Measurements from ENCODE around the gene SCN1A. TPM values are rescaled to one million over a fixed set of nuclear protein-coding genes. Genes with fewer than 3 reads are reported as not detected.

Gene SCN1A
- polyA plus RNA-seq, 1 experiment = 0.28 TPM

DNA sequence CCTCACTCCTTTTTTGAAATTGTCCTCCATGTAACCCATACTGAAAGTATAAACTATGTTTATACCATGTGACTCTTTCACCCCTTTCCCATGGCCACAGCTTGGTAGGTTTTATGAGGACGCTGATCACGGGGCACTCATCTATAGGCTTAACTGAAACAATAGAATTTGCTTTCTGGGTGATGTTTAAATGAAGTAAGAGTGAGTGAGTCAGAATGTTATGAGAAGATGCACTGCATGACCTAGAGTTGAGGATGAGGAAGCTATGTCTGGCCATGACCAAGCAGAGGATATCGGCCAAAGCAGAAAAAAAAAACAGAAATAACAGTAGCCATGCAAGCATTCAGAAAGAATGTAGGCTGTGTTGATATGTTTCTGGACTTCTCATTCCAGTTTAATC is 34.9 kb downstream of the SCN1A start:
- Histone ChIP-seq H3K27me3 (ENCODE audit: control insufficient read depth, insufficient read depth, low read length) (no peaks in the 10 kb centered on the region), H3K4me3 (ENCODE audit: low read depth, low read length) (no peak overlapping the region), H3K36me3 (ENCODE audit: control insufficient read depth, insufficient read depth, low read length) (no peaks in the 10 kb centered on the region)
- POLR2A ChIA-PET = no interaction called here
- DNase-seq (ENCODE audit: low read depth) = no peak
- CTCF ChIA-PET = interaction anchor here (1.0 to 1.1 kb wide), 2 partner anchors 11 to 36 kb away, joined by 4 read pairs; no protein-coding TSS in a partner anchor
- TF ChIP-seq, protein P1, sequence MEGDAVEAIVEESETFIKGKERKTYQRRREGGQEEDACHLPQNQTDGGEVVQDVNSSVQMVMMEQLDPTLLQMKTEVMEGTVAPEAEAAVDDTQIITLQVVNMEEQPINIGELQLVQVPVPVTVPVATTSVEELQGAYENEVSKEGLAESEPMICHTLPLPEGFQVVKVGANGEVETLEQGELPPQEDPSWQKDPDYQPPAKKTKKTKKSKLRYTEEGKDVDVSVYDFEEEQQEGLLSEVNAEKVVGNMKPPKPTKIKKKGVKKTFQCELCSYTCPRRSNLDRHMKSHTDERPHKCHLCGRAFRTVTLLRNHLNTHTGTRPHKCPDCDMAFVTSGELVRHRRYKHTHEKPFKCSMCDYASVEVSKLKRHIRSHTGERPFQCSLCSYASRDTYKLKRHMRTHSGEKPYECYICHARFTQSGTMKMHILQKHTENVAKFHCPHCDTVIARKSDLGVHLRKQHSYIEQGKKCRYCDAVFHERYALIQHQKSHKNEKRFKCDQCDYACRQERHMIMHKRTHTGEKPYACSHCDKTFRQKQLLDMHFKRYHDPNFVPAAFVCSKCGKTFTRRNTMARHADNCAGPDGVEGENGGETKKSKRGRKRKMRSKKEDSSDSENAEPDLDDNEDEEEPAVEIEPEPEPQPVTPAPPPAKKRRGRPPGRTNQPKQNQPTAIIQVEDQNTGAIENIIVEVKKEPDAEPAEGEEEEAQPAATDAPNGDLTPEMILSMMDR (IDR thresholded peaks at IDR 0.05; ENCODE audit: insufficient read depth, low read depth, low read length) = no peak

DNA sequence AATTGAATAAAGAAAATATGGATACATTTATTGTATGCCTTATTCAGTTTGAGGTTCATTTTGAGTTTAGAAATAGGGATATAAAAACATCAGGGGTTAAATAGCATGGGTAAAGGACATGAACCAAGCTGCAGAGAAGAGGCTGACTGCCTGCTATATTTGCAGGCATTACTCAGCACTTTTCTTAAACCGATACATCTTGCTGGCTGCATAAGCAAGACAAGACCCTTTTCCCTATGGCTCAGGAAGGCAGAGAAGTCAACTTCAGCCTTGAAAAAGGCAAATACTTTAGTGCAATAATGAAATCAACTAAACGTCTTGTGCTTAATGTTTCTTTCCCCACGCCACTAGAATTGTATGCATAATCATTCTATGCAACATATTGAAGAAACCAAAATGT is 36.4 kb downstream of the SCN1A start:
- DNase-seq (ENCODE audit: low read depth) = no peak
- Histone ChIP-seq H3K4me3 (ENCODE audit: low read depth, low read length) (no peak overlapping the region), H3K36me3 (ENCODE audit: control insufficient read depth, insufficient read depth, low read length) (no peaks in the 10 kb centered on the region), H3K27me3 (ENCODE audit: control insufficient read depth, insufficient read depth, low read length) (no peaks in the 10 kb centered on the region)
- ChIA-PET POLR2A (no interaction called here), CTCF (interaction anchor here (1.0 to 1.6 kb wide), 3 partner anchors 15 to 30 kb away, joined by 3 read pairs; no protein-coding TSS in a partner anchor)
- TF ChIP-seq, protein P1 (IDR thresholded peaks at IDR 0.05; ENCODE audit: insufficient read depth, low read depth, low read length) = no peak

DNA sequence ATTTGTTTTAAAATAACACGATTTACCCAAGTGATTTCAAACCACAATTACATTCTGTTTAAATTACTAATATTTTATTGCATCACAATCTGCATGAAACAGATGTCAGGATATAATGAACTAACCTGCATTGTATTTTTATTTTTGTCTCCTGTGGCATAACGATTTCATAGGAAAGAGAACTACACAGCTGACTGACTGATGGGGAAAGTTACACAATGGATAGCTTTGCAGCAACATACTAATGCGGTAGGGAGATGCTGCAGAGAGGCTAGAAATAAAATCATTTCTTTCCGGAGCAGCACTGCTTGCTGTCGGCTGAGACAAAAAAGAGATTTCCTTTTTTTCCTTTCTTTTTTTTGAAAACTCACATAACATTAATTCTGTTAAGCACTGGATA is 36.9 kb downstream of the SCN1A start:
- no peak for DNase-seq (ENCODE audit: low read depth)

DNA sequence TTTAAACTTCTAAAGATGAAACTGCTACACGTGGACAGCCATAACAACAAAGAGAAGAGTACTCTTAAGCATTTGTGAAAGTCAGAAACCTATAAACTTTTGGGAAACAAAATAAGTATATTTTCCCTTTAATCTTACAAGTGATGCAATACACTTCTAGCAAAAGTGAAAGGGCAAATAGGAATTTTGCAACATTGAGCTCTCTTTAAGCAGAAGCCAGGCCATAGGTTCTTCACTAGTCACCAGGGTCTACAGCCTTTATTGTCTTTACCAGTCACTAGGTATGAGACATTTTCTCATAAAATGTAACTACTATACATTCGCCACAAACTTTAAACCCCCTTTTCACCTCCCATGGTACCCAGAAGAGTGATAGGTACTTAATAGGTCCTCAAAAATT is 37.5 kb downstream of the SCN1A start:
- H3K36me3 ChIP-seq (ENCODE audit: control insufficient read depth, insufficient read depth, low read length) = no peaks in the 10 kb centered on the region
- H3K27me3 ChIP-seq (ENCODE audit: control insufficient read depth, insufficient read depth, low read length) = no peaks in the 10 kb centered on the region
- H3K4me3 ChIP-seq (ENCODE audit: low read depth, low read length) = no peak overlapping the region
- TF ChIP-seq, protein P1 (IDR thresholded peaks at IDR 0.05; ENCODE audit: insufficient read depth, low read depth, low read length) = no peak
- ChIA-PET POLR2A (no interaction called here), CTCF (interaction anchor here (1.0 to 1.6 kb wide), 2 partner anchors 25 to 29 kb away, joined by 3 read pairs; no protein-coding TSS in a partner anchor)
- no peak for DNase-seq (ENCODE audit: low read depth)

More for the DNA sequence above, 36.9 kb downstream of the SCN1A start:
- ChIA-PET POLR2A (no interaction called here), CTCF (interaction anchor here (1.0 to 1.6 kb wide), 2 partner anchors 25 to 30 kb away, joined by 3 read pairs; no protein-coding TSS in a partner anchor)
- Histone ChIP-seq H3K27me3 (ENCODE audit: control insufficient read depth, insufficient read depth, low read length) (no peaks in the 10 kb centered on the region), H3K36me3 (ENCODE audit: control insufficient read depth, insufficient read depth, low read length) (no peaks in the 10 kb centered on the region), H3K4me3 (ENCODE audit: low read depth, low read length) (no peak overlapping the region)
- TF ChIP-seq, protein P1 (IDR thresholded peaks at IDR 0.05; ENCODE audit: insufficient read depth, low read depth, low read length) = no peak

DNA sequence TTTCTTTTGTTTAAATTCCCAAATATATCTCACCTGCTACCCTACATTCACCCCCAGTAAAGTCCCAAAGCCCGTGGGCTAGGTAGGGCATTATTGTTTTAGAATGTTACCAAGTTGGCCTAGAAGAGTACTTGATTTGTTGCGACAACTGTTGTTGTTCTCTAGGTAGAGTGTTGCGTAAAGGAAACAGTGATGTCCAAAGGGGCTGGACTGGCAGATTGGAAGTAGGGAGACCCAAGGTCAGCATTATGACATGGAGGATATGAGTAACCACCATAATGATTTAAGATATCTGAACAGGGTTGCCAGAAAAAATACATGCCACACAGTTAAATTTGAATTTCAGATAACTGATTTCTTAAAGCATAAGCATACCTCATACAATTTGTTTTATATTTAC is 39.2 kb downstream of the SCN1A start:
- H3K4me3 ChIP-seq (ENCODE audit: low read depth, low read length) = no peak overlapping the region
- no peaks in the 10 kb centered on the region for H3K27me3 ChIP-seq (ENCODE audit: control insufficient read depth, insufficient read depth, low read length)
- CTCF ChIA-PET = interaction anchor here (1.0 kb wide), 1 partner anchor 12 kb away, joined by 3 read pairs; no protein-coding TSS in a partner anchor
- no peaks in the 10 kb centered on the region for H3K36me3 ChIP-seq (ENCODE audit: control insufficient read depth, insufficient read depth, low read length)
- TF ChIP-seq, protein P1 (IDR thresholded peaks at IDR 0.05; ENCODE audit: insufficient read depth, low read depth, low read length) = no peak
- POLR2A ChIA-PET = no interaction called here
- DNase-seq (ENCODE audit: low read depth) = no peak
